Measurements from ENCODE around the gene HSPH1. TPM values are rescaled to one million over a fixed set of nuclear protein-coding genes. Genes with fewer than 3 reads are reported as not detected.

Gene HSPH1
- total RNA-seq, 1 experiment from 2014 or later = 315 TPM

- DNase-seq (ENCODE audit: low spot score) = peak; percentile 68
- no TSS peak for BruUV-seq (replicated peaks)
- H3K4me1 ChIP-seq (ENCODE audit: insufficient read depth, low read length, poor library complexity, severe bottlenecking) = peaks cover 7% of the 10 kb centered on the region
- peak overlapping the region; percentile 90 for H3K4me3 ChIP-seq (ENCODE audit: low read depth, low read length, poor library complexity, severe bottlenecking)
- ChIA-PET CTCF (no interaction called here), POLR2A (ENCODE audit: low non-redundant PET) (no interaction called here)
- H3K27me3 ChIP-seq (replicated peaks; ENCODE audit: insufficient read depth, low read depth, low read length, poor library complexity) = no peaks in the 10 kb centered on the region
- intact Hi-C loops (cut with micrococcal nuclease; ENCODE audit: unreplicated experiment) = no loop called here
- no peaks in the 10 kb centered on the region for H3K9me3 ChIP-seq (ENCODE audit: low read depth, low read length, poor library complexity, severe bottlenecking)
- peaks cover 16% of the 10 kb centered on the region for H3K36me3 ChIP-seq (ENCODE audit: insufficient read depth, low read length, poor library complexity, severe bottlenecking)
- peak overlapping the region; percentile 87 for H3K27ac ChIP-seq (ENCODE audit: low read depth, low read length, poor library complexity, severe bottlenecking)
- TF ChIP-seq, protein P1, sequence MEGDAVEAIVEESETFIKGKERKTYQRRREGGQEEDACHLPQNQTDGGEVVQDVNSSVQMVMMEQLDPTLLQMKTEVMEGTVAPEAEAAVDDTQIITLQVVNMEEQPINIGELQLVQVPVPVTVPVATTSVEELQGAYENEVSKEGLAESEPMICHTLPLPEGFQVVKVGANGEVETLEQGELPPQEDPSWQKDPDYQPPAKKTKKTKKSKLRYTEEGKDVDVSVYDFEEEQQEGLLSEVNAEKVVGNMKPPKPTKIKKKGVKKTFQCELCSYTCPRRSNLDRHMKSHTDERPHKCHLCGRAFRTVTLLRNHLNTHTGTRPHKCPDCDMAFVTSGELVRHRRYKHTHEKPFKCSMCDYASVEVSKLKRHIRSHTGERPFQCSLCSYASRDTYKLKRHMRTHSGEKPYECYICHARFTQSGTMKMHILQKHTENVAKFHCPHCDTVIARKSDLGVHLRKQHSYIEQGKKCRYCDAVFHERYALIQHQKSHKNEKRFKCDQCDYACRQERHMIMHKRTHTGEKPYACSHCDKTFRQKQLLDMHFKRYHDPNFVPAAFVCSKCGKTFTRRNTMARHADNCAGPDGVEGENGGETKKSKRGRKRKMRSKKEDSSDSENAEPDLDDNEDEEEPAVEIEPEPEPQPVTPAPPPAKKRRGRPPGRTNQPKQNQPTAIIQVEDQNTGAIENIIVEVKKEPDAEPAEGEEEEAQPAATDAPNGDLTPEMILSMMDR (conservative IDR thresholded peaks at IDR 0.05; ENCODE audit: low read depth, low read length) = no peak
- TF ChIP-seq EZH2 (IDR thresholded peaks at IDR 0.05; ENCODE audit: borderline replicate concordance, low read depth, low read length, poor library complexity, severe bottlenecking) = no peak
Observed at GRCh38 chr13:31160857-31161556, 697 bp downstream of the HSPH1 start.

GRCh38 chr13:31159306-31159705 is 2.4 kb downstream of the HSPH1 start:
- intact Hi-C loops (cut with micrococcal nuclease; ENCODE audit: unreplicated experiment) = no loop called here
- ChIA-PET CTCF (no interaction called here), POLR2A (ENCODE audit: low non-redundant PET) (no interaction called here)
- Histone ChIP-seq H3K4me1 (ENCODE audit: insufficient read depth, low read length, poor library complexity, severe bottlenecking) (peaks cover 7% of the 10 kb centered on the region), H3K36me3 (ENCODE audit: insufficient read depth, low read length, poor library complexity, severe bottlenecking) (peaks cover 33% of the 10 kb centered on the region), H3K27me3 (replicated peaks; ENCODE audit: insufficient read depth, low read depth, low read length, poor library complexity) (no peaks in the 10 kb centered on the region), H3K4me3 (ENCODE audit: low read depth, low read length, poor library complexity, severe bottlenecking) (peak overlapping the region; percentile 90), H3K27ac (ENCODE audit: low read depth, low read length, poor library complexity, severe bottlenecking) (peak overlapping the region; percentile 56), H3K9me3 (ENCODE audit: low read depth, low read length, poor library complexity, severe bottlenecking) (no peaks in the 10 kb centered on the region)
- no TSS peak for BruUV-seq (replicated peaks)
- no peak for DNase-seq (ENCODE audit: low spot score)
- TF ChIP-seq, protein P1 (conservative IDR thresholded peaks at IDR 0.05; ENCODE audit: low read depth, low read length) = no peak
- TF ChIP-seq EZH2 (IDR thresholded peaks at IDR 0.05; ENCODE audit: borderline replicate concordance, low read depth, low read length, poor library complexity, severe bottlenecking) = no peak

DNA sequence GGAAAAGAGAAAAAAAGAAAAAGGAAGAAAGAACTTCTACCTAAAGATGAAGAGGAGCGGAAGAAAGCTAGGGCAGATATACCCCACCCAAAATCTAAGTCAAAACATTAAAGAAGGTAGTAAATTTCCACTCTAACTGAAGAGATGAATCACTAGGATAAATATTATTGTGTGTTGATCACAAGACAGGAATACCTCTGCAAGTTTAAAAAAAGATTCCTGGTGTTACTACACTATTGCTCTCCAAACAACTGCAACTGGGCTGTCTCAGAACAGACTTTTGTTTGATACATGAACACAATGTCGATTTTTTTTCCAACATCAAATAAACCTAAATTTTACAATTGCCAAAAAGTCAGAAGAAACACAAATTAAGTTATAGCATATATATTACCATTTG is 6.8 kb downstream of the HSPH1 start:
- BruUV-seq (replicated peaks) = no TSS peak
- intact Hi-C loops (cut with micrococcal nuclease; ENCODE audit: unreplicated experiment) = no loop called here
- ChIA-PET POLR2A (ENCODE audit: low non-redundant PET) (interaction anchor here (0.6 kb wide), 1 partner anchor 12 kb away, joined by 3 read pairs; no protein-coding TSS in a partner anchor), CTCF (no interaction called here)
- no peak for TF ChIP-seq EZH2 (IDR thresholded peaks at IDR 0.05; ENCODE audit: borderline replicate concordance, low read depth, low read length, poor library complexity, severe bottlenecking)
- TF ChIP-seq, protein P1 (conservative IDR thresholded peaks at IDR 0.05; ENCODE audit: low read depth, low read length) = no peak
- no peaks in the 10 kb centered on the region for H3K27me3 ChIP-seq (replicated peaks; ENCODE audit: insufficient read depth, low read depth, low read length, poor library complexity)
- H3K27ac ChIP-seq (ENCODE audit: low read depth, low read length, poor library complexity, severe bottlenecking) = no peak overlapping the region
- no peaks in the 10 kb centered on the region for H3K9me3 ChIP-seq (ENCODE audit: low read depth, low read length, poor library complexity, severe bottlenecking)
- DNase-seq (ENCODE audit: low spot score) = no peak
- peaks cover 77% of the 10 kb centered on the region for H3K36me3 ChIP-seq (ENCODE audit: insufficient read depth, low read length, poor library complexity, severe bottlenecking)
- H3K4me3 ChIP-seq (ENCODE audit: low read depth, low read length, poor library complexity, severe bottlenecking) = no peak overlapping the region
- peaks cover 2% of the 10 kb centered on the region for H3K4me1 ChIP-seq (ENCODE audit: insufficient read depth, low read length, poor library complexity, severe bottlenecking)
